ENCODE measurements around the gene PRR23A.

GRCh38 chr3:139005356-139005993 is 593 bp downstream of the PRR23A start:
- TF ChIP-seq, protein P1, sequence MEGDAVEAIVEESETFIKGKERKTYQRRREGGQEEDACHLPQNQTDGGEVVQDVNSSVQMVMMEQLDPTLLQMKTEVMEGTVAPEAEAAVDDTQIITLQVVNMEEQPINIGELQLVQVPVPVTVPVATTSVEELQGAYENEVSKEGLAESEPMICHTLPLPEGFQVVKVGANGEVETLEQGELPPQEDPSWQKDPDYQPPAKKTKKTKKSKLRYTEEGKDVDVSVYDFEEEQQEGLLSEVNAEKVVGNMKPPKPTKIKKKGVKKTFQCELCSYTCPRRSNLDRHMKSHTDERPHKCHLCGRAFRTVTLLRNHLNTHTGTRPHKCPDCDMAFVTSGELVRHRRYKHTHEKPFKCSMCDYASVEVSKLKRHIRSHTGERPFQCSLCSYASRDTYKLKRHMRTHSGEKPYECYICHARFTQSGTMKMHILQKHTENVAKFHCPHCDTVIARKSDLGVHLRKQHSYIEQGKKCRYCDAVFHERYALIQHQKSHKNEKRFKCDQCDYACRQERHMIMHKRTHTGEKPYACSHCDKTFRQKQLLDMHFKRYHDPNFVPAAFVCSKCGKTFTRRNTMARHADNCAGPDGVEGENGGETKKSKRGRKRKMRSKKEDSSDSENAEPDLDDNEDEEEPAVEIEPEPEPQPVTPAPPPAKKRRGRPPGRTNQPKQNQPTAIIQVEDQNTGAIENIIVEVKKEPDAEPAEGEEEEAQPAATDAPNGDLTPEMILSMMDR (IDR thresholded peaks at IDR 0.05), result no peak
- no peak for TF ChIP-seq POLR2A (IDR thresholded peaks at IDR 0.05)

Measured in breast epithelium (tissue), 3 donors.